ENCODE data around the gene CST4.

- no peak for TF ChIP-seq CTCF (IDR thresholded peaks at IDR 0.05; ENCODE audit: extremely low read depth in 1 of 2, insufficient read depth in 1 of 2, low read depth in 1 of 2, low read length in 2 of 2)
- TF ChIP-seq EZH2 (IDR thresholded peaks at IDR 0.05; ENCODE audit: borderline replicate concordance, low read depth, low read length, severe bottlenecking) = no peak
- TF ChIP-seq JUN (IDR thresholded peaks at IDR 0.05; ENCODE audit: borderline replicate concordance, insufficient read depth, insufficient read length, low read depth) = no peak
- no peak for TF ChIP-seq POLR2AphosphoS5 (IDR thresholded peaks at IDR 0.05; ENCODE audit: insufficient read depth, low read depth, low read length)
- TF ChIP-seq FOS (IDR thresholded peaks at IDR 0.05; ENCODE audit: borderline replicate concordance, insufficient read depth, low read length) = no peak
Observed at GRCh38 chr20:23646106-23646873, 42.5 kb downstream of the CST4 start.
